AG10803 (cell line): ENCODE results near the gene ZDHHC14.

Experiments used
- DNase-seq: peaks from one replicate; pipeline ENCODE4 v3.0.0; 2010; ENCODE audit warnings: low read depth
- H3K4me3 ChIP-seq: 2 replicates; pipeline ENCODE4 v1.5.1; 2011; ENCODE audit warnings: mild to moderate bottlenecking, low read length, control low read depth
- TF ChIP-seq, protein P1 (sequence below): conservative IDR thresholded peaks from 2 replicates; pipeline ENCODE4 v1.5.1; 2011; ENCODE audit warnings: mild to moderate bottlenecking, low read length, control low read depth, inconsistent platforms

Gene ZDHHC14

DNA sequence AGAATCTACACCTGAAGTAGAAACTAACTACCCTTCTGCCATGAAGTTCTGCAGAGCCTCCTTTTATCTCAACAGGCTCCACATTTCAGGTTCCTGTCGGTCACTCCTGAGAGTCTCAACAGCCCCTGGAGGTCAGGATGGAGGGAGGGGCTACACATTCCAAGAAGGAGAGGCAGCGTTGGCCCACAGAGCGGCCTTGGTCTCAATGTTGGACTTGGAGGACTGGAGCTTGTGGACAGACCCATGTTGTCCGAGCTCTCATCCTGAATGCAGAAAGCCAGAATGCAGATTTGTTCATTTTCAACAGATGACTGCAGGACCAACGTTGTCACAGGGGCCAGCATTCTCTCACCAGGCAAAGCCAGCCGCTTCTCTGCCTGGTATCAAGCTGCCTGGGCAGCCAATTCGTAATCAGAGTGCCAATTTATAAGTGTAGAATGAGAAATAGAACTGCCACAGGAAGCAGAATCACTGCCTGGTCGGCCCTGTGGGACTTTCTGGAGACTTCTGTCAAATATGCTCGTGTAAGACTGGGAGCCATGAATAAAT is 229.5 kb downstream of the ZDHHC14 start:
- H3K4me3 ChIP-seq = no peak overlapping the region
- TF ChIP-seq, protein P1, sequence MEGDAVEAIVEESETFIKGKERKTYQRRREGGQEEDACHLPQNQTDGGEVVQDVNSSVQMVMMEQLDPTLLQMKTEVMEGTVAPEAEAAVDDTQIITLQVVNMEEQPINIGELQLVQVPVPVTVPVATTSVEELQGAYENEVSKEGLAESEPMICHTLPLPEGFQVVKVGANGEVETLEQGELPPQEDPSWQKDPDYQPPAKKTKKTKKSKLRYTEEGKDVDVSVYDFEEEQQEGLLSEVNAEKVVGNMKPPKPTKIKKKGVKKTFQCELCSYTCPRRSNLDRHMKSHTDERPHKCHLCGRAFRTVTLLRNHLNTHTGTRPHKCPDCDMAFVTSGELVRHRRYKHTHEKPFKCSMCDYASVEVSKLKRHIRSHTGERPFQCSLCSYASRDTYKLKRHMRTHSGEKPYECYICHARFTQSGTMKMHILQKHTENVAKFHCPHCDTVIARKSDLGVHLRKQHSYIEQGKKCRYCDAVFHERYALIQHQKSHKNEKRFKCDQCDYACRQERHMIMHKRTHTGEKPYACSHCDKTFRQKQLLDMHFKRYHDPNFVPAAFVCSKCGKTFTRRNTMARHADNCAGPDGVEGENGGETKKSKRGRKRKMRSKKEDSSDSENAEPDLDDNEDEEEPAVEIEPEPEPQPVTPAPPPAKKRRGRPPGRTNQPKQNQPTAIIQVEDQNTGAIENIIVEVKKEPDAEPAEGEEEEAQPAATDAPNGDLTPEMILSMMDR = no peak
- DNase-seq = no peak

DNA sequence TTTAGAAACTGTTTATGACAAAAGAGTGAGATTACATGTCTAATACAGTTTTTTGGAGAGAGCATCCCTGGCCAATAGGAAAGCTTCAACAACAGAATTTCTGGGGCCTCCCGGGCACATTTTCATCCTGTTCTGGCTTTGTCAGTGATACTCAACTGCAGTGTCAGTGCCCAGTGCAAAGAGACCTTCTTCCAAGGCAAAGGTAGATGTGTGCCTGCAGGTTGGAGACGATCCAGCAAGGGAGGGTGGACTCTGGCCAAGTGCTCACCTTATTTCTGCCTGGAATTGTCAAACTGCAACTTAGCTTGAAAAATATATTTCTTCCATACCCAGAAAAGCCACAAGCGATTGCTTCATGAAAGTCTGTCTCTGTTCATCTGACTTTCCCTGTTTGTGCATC is 230.4 kb downstream of the ZDHHC14 start:
- no peak for DNase-seq
- TF ChIP-seq, protein P1 = no peak
- no peak overlapping the region for H3K4me3 ChIP-seq

DNA sequence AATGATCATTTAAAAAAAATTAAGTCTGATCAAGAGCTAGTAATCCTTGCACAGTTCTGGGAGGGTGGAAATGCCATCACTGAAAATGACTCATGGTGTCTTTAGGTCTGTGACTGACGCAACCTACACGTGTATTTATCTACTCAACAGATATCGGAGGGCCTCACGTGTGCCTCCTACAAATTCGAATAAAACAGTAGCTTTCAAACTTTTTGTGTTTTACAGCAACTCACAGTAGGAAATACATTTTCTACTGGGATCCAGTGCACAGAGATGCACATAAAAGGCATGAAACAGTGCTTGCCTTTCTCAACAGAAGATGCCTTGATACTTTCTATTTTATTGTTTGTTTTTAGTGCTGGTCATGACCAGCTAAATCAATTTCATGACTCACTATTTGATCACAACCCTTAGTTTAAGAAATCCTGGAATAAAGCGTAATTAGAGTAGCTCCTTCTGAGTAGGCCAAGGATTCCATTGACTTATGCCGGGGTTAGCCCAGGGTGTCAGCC is 232.1 kb downstream of the ZDHHC14 start:
- DNase-seq = peak; percentile 68
- no peak overlapping the region for H3K4me3 ChIP-seq
- TF ChIP-seq, protein P1 = no peak

DNA sequence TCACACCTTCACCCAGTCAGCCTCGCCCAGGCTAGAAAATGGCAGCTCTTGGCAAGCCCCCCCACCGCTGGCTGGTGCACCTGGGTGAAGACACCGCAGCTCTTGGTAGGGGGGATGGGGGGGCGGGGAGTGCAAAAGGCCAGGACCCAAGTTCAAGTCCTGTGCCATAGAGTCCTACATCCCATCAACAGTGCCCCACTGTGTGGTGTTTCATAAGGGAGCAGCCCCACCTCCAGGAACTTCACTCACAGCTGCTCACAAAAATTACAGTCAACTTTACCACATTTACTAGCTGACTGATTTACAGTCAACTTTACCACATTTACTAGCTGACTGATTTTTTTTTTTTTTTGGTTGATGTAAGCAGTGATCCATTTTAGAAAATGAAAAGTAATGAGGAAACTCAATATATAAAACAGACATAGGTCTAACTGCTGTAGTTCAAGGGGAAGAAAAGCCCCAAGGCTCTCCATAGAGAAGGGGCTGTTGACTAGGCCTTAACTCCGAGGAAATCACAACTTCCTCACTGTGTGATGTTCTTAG is 233.1 kb downstream of the ZDHHC14 start:
- TF ChIP-seq, protein P1 = no peak
- peak; percentile 60 for DNase-seq
- H3K4me3 ChIP-seq = no peak overlapping the region

DNA sequence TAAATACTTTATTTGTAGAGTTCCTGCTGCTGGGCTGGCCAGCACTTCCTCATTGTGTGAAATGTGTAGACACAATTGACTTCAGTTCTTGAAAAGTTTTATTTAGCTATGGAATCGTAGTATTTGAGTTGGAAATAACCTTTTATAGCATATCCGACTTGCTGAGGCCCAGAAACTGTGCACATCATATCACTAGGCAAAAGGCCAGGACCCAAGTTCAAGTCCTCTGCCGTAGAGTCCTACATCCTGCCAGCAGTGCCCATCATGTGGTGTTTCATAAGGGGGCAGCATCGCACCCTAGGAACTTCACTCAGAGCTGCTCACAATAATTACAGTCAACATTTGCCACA is 234.4 kb downstream of the ZDHHC14 start:
- H3K4me3 ChIP-seq = no peak overlapping the region
- peak; percentile 18 for DNase-seq
- TF ChIP-seq, protein P1 = no peak

DNA sequence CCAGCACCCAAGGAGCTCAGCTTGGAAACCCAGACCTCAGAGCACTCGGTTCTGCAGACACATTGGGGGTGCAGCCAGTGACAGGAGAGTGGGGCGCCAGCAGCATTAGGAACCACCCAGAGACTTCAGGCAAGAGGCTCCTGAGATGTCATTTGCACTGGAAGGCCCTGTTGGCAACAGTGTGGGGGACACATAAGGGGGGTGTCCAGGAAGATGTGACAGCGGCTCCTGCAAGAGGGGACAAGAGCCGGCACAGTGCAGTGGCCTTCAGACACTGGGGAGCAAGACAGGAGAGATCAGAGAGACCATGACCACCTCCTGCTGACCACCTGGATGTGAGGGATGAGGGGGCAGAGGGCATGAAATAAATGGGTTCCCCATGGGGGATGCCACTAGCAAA is 235.0 kb downstream of the ZDHHC14 start:
- DNase-seq = no peak
- no peak overlapping the region for H3K4me3 ChIP-seq
- TF ChIP-seq, protein P1 = no peak

DNA sequence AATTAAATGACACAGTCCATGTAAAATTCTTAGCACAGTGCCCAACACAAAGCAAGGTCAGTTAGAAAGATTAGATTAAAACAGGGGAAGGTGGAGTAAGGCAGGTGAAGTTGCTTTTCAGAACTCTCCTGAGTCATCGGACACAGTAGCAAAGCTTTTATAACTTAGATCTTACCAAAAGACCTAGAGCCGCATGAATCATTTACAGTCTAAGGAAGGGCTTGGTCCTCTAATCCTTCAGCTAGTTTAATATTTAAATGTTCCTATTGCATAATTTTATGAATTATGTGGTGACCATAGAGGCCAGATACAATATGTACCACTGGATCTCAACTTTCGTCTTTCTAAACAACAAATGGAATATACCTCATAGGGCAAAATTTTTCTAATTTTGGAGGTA is 240.0 kb downstream of the ZDHHC14 start:
- H3K4me3 ChIP-seq = no peak overlapping the region
- TF ChIP-seq, protein P1 = no peak
- DNase-seq = no peak
